MCF 10A (cell line): ENCODE results near the gene MCC. TPM values are rescaled to one million over a fixed set of nuclear protein-coding genes. Genes with fewer than 3 reads are reported as not detected.

Experiments
- BruUV-seq: library from RNA; stranded (reverse); fragments of 400-500 nt; replicated peaks from 2 replicates; lab custom pipeline; 2021; lab: Mats Ljungman, UMichigan
- CTCF ChIA-PET: fragments of 300-600 bp; sonication (Branson Sonifier 250); formaldehyde crosslinking; extraction: SDS; loops from one replicate; lab custom pipeline; 2021; ENCODE audit warnings: antibody characterized with exemption, inconsistent platforms; lab: Yijun Ruan, JAX
- POLR2A ChIA-PET: fragments of 300-600, 350-650 bp; sonication (Branson Sonifier 250); formaldehyde crosslinking; extraction: SDS; loops from one replicate; lab custom pipeline; 2020; ENCODE audit warnings: antibody characterized with exemption, inconsistent platforms; lab: Yijun Ruan, JAX
- DNase-seq: peaks from one replicate; pipeline ENCODE4 v3.0.0-alpha.2; 2018; ENCODE audit not compliant: unreplicated experiment
- H3K27ac Mint-ChIP-seq: one replicate; pipeline ENCODE4 v1.8.0; 2022; ENCODE audit warnings: mild to moderate bottlenecking, low read depth, mixed read lengths; ENCODE audit not compliant: unreplicated experiment
- H3K27me3 Mint-ChIP-seq: one replicate; pipeline ENCODE4 v1.8.0; 2022; ENCODE audit warnings: mixed read lengths; ENCODE audit not compliant: insufficient read depth, unreplicated experiment
- H3K36me3 Mint-ChIP-seq: one replicate; pipeline ENCODE4 v1.8.0; 2022; ENCODE audit warnings: mild to moderate bottlenecking, moderate library complexity, mixed read lengths; ENCODE audit not compliant: insufficient read depth, unreplicated experiment
- H3K4me1 Mint-ChIP-seq: one replicate; pipeline ENCODE4 v1.8.0; 2022; ENCODE audit warnings: mixed read lengths; ENCODE audit not compliant: insufficient read depth, unreplicated experiment
- H3K4me3 Mint-ChIP-seq: one replicate; pipeline ENCODE4 v1.8.0; 2022; ENCODE audit warnings: mild to moderate bottlenecking, moderate library complexity, mixed read lengths; ENCODE audit not compliant: unreplicated experiment
- H3K9me3 Mint-ChIP-seq: one replicate; pipeline ENCODE4 v1.8.0; 2022; ENCODE audit warnings: mixed read lengths; ENCODE audit not compliant: unreplicated experiment
- intact Hi-C: fragments of 100-400 bp; cut with micrococcal nuclease; formaldehyde crosslinking; loops from 2 replicates; pipeline ENCODE4 v1.14.1; 2022
- total RNA-seq: library from RNA; stranded (reverse); gene quantifications from 2 replicates; pipeline ENCODE4 v1.2.3, GENCODE V29; 2022
- TF ChIP-seq, protein P1 (sequence below): fragments of 200-600 bp; IDR thresholded peaks from one replicate; pipeline ENCODE4 v1.8.0; 2022; ENCODE audit warnings: antibody characterized with exemption, mild to moderate bottlenecking; ENCODE audit not compliant: unreplicated experiment

MCC gene
- total RNA-seq, 1 experiment from 2014 or later = 25.3 TPM

- no TSS peak for BruUV-seq
- H3K27ac Mint-ChIP-seq = no peak overlapping the region
- intact Hi-C loops = loop anchor here (1.0 kb wide), 4 partner anchors 43 to 384 kb away; no protein-coding TSS in a partner anchor
- DNase-seq = no peak
- no peaks in the 10 kb centered on the region for H3K9me3 Mint-ChIP-seq
- H3K4me3 Mint-ChIP-seq = no peak overlapping the region
- no peaks in the 10 kb centered on the region for H3K27me3 Mint-ChIP-seq
- TF ChIP-seq, protein P1, sequence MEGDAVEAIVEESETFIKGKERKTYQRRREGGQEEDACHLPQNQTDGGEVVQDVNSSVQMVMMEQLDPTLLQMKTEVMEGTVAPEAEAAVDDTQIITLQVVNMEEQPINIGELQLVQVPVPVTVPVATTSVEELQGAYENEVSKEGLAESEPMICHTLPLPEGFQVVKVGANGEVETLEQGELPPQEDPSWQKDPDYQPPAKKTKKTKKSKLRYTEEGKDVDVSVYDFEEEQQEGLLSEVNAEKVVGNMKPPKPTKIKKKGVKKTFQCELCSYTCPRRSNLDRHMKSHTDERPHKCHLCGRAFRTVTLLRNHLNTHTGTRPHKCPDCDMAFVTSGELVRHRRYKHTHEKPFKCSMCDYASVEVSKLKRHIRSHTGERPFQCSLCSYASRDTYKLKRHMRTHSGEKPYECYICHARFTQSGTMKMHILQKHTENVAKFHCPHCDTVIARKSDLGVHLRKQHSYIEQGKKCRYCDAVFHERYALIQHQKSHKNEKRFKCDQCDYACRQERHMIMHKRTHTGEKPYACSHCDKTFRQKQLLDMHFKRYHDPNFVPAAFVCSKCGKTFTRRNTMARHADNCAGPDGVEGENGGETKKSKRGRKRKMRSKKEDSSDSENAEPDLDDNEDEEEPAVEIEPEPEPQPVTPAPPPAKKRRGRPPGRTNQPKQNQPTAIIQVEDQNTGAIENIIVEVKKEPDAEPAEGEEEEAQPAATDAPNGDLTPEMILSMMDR = no peak
- CTCF ChIA-PET = interaction anchor here (0.5 to 5.7 kb wide), 37 partner anchors 9 to 865 kb away, joined by 3 to 109 read pairs (median 4); partner anchors contain the start of genes MCC and YTHDC2
- peaks cover 2% of the 10 kb centered on the region for H3K36me3 Mint-ChIP-seq
- POLR2A ChIA-PET = interaction anchor here (0.6 to 2.5 kb wide), 8 partner anchors 17 to 131 kb away, joined by 3 to 18 read pairs (median 3); partner anchors contain the start of gene MCC
- H3K4me1 Mint-ChIP-seq = peaks cover 12% of the 10 kb centered on the region
Measured at GRCh38 chr5:113379936-113380806, 108.1 kb downstream of the MCC start.

DNA sequence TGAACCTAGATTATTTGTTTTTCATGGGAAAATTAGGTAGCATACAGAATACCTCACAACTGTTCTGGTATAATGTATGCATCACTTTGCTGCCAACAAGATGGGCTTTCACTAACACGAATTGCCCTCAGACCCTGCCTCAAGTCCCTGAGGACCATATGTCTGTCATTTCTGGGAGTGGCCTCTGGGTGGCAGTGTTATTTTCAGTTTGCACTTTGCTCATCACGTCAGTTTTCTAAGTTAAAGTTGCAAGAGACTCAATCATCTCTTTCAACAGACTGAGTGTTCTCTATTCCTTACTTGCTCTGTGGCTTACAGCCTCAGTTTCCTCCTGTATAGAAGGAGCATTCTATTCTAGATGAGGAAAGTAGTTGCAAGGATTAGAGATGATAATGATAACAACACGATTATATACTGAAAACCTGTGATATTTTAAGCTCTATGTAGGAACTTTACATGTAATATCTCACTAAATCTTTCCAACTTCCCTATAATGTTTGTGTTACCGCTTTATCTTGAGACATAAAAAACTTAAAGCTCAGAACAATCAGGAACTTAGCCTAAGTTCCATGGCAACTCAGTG lies 109.2 kb downstream of the MCC start:
- Mint-ChIP-seq H3K9me3 (no peaks in the 10 kb centered on the region), H3K27me3 (no peaks in the 10 kb centered on the region), H3K4me3 (no peak overlapping the region), H3K36me3 (peaks cover 14% of the 10 kb centered on the region), H3K4me1 (peaks cover 12% of the 10 kb centered on the region), H3K27ac (no peak overlapping the region)
- ChIA-PET POLR2A (interaction anchor here (0.6 to 2.5 kb wide), 8 partner anchors 9 to 734 kb away, joined by 3 to 18 read pairs (median 3); partner anchors contain the start of gene MCC), CTCF (interaction anchor here (0.5 to 5.7 kb wide), 43 partner anchors 10 to 864 kb away, joined by 3 to 109 read pairs (median 4); partner anchors contain the start of genes MCC and YTHDC2)
- intact Hi-C loops = loop anchor here (1.0 kb wide), 4 partner anchors 42 to 383 kb away; no protein-coding TSS in a partner anchor
- BruUV-seq = no TSS peak
- peak; percentile 73 for DNase-seq
- TF ChIP-seq, protein P1 = peak; percentile 66

- CTCF ChIA-PET = interaction anchor here (0.6 to 5.7 kb wide), 17 partner anchors 12 to 383 kb away, joined by 3 to 109 read pairs (median 5); partner anchors contain the start of genes MCC and YTHDC2
- intact Hi-C loops = no loop called here
- no peaks in the 10 kb centered on the region for H3K27me3 Mint-ChIP-seq
- peaks cover 17% of the 10 kb centered on the region for H3K36me3 Mint-ChIP-seq
- no peaks in the 10 kb centered on the region for H3K9me3 Mint-ChIP-seq
- POLR2A ChIA-PET = interaction anchor here (0.6 to 2.5 kb wide), 4 partner anchors 10 to 733 kb away, joined by 3 to 18 read pairs (median 3); partner anchors contain the start of gene MCC
- H3K4me3 Mint-ChIP-seq = no peak overlapping the region
- H3K27ac Mint-ChIP-seq = no peak overlapping the region
- DNase-seq = no peak
- peaks cover 12% of the 10 kb centered on the region for H3K4me1 Mint-ChIP-seq
- BruUV-seq = no TSS peak
- TF ChIP-seq, protein P1 = no peak
Measured at GRCh38 chr5:113378514-113378913, 109.7 kb downstream of the MCC start.
